GM21447 (cell line): Measurements from ENCODE around the gene DDX47.
A peak's percentile ranks its signal among the peaks of the same experiment; 100 is the strongest.

Experiments used
- ATAC-seq: cut with Tn5 transposase; IDR thresholded peaks from one replicate; pipeline ENCODE4 v1.9.1; 2021; ENCODE audit not compliant: unreplicated experiment

Gene DDX47

GRCh38 chr12:12813120-12814101 is at the start of gene DDX47:
DDX47 (plus strand) TSS chr12:12813346; CDS start chr12:12813368, 22 bp downstream.
- ATAC-seq: peak; percentile 76

- no peak for ATAC-seq
These were observed 48.3 kb upstream of the DDX47 start for GRCh38 chr12:12764824-12765223.

- ATAC-seq: no peak
These were observed 42.9 kb upstream of the DDX47 start for GRCh38 chr12:12770262-12770661.

- ATAC-seq: no peak
These were observed 38.4 kb upstream of the DDX47 start for GRCh38 chr12:12774791-12775190.

GRCh38 chr12:12776261-12776660 is 36.9 kb upstream of the DDX47 start:
- no peak for ATAC-seq

GRCh38 chr12:12777092-12777491 is 36.1 kb upstream of the DDX47 start:
- no peak for ATAC-seq

- no peak for ATAC-seq
These were observed 34.1 kb upstream of the DDX47 start for GRCh38 chr12:12779007-12779406.

GRCh38 chr12:12779529-12779928 is 33.6 kb upstream of the DDX47 start:
- ATAC-seq: no peak

GRCh38 chr12:12784116-12784515 is 29.0 kb upstream of the DDX47 start:
- ATAC-seq: no peak

GRCh38 chr12:12784911-12785814 is 28.0 kb upstream of the DDX47 start, which contains the start of gene APOLD1:
APOLD1 (plus strand) TSS chr12:12785659; CDS start chr12:12785692, 33 bp downstream.
- ATAC-seq: no peak

GRCh38 chr12:12786351-12786705 is 26.8 kb upstream of the DDX47 start:
- ATAC-seq: peak; percentile 10

- peak; percentile 66 for ATAC-seq
These were observed 26.2 kb upstream of the DDX47 start for GRCh38 chr12:12786706-12787601.

- no peak for ATAC-seq
These were observed 25.0 kb upstream of the DDX47 start for GRCh38 chr12:12788131-12788530.

- ATAC-seq: peak; percentile 67
These were observed 24.3 kb upstream of the DDX47 start for GRCh38 chr12:12788675-12789368.

- no peak for ATAC-seq
These were observed 22.2 kb upstream of the DDX47 start for GRCh38 chr12:12790956-12791355.

- no peak for ATAC-seq
These were observed 21.3 kb upstream of the DDX47 start for GRCh38 chr12:12791756-12792369.

- ATAC-seq: no peak
These were observed 20.7 kb upstream of the DDX47 start for GRCh38 chr12:12792421-12792820.

GRCh38 chr12:12794686-12795085 is 18.5 kb upstream of the DDX47 start:
- no peak for ATAC-seq

GRCh38 chr12:12796171-12796570 is 17.0 kb upstream of the DDX47 start:
- no peak for ATAC-seq
